Ishikawa (cell line): Measurements from ENCODE around the gene AGPS.

Source experiments
- CEBPB ChIP-seq: IDR thresholded peaks from 2 replicates; pipeline ENCODE4 v1.6.1; 2012
- EP300 ChIP-seq: IDR thresholded peaks from 2 replicates; pipeline ENCODE4 v1.6.1; 2012; ENCODE audit warnings: borderline replicate concordance
- FOXM1 ChIP-seq: IDR thresholded peaks from 2 replicates; pipeline ENCODE4 v1.6.1; 2012; ENCODE audit warnings: low read depth, borderline replicate concordance
- MAX ChIP-seq: IDR thresholded peaks from 2 replicates; pipeline ENCODE4 v1.6.1; 2012
- NFIC ChIP-seq: IDR thresholded peaks from 2 replicates; pipeline ENCODE4 v1.6.1; 2012
- RAD21 ChIP-seq: IDR thresholded peaks from 2 replicates; pipeline ENCODE4 v1.6.1; 2012; ENCODE audit warnings: low read depth
- REST ChIP-seq: IDR thresholded peaks from 2 replicates; pipeline ENCODE4 v1.6.1; 2012; ENCODE audit warnings: low read depth, mild to moderate bottlenecking
- TAF1 ChIP-seq: IDR thresholded peaks from 2 replicates; pipeline ENCODE4 v1.6.1; 2012; ENCODE audit warnings: low read depth, mild to moderate bottlenecking
- TCF12 ChIP-seq: IDR thresholded peaks from 2 replicates; pipeline ENCODE4 v1.6.1; 2012; ENCODE audit warnings: low read depth
- TEAD4 ChIP-seq: IDR thresholded peaks from 2 replicates; pipeline ENCODE4 v1.6.1; 2012
- USF1 ChIP-seq: IDR thresholded peaks from 2 replicates; pipeline ENCODE4 v1.6.1; 2012
- YY1 ChIP-seq: IDR thresholded peaks from 2 replicates; pipeline ENCODE4 v1.6.1; 2012; ENCODE audit warnings: low read depth
- ZBTB7A ChIP-seq: IDR thresholded peaks from 2 replicates; pipeline ENCODE4 v1.6.1; 2012; ENCODE audit warnings: low read depth

GRCh38 chr2:177391822-177392372 lies 676 bp upstream of the AGPS start:
- TF ChIP-seq EP300 (no peak), REST (no peak), TEAD4 (no peak), YY1 (no peak), CEBPB (peak; percentile 46; the same call in 1 of the 2 replicates), RAD21 (no peak), TCF12 (no peak), NFIC (no peak), ZBTB7A (no peak), MAX (no peak), TAF1 (no peak), FOXM1 (no peak), USF1 (no peak)
